NT2/D1 (cell line): ENCODE results near the gene ANTXR1.
"Not testable (repeated sequence)": the region's sequence is repeated elsewhere in the genome, so short reads cannot be mapped to it uniquely, and the experiment has no call there.

ENCODE experiments used
- DNase-seq: peaks from one replicate; pipeline ENCODE4 v3.0.0-alpha.2; 2011; ENCODE audit warnings: low read depth, low spot score
- H3K27me3 ChIP-seq: 2 replicates; pipeline ENCODE4 v1.6.0; 2011; ENCODE audit warnings: mild to moderate bottlenecking; ENCODE audit not compliant: insufficient read length, insufficient read depth
- H3K36me3 ChIP-seq: 2 replicates; pipeline ENCODE4 v1.6.1; 2011; ENCODE audit warnings: mild to moderate bottlenecking, low read length, mixed read lengths; ENCODE audit not compliant: insufficient read depth, insufficient read length
- H3K4me1 ChIP-seq: 2 replicates; pipeline ENCODE4 v1.5.1; 2011; ENCODE audit not compliant: insufficient read depth, insufficient read length
- H3K4me3 ChIP-seq: 2 replicates; pipeline ENCODE4 v1.5.1; 2011; ENCODE audit warnings: low read depth; ENCODE audit not compliant: insufficient read length
- H3K9ac ChIP-seq: 2 replicates; pipeline ENCODE4 v1.6.0; 2011; ENCODE audit warnings: low read depth; ENCODE audit not compliant: insufficient read length
- H3K9me3 ChIP-seq: 2 replicates; pipeline ENCODE4 v1.5.1; 2011; ENCODE audit warnings: mild to moderate bottlenecking, low read length; ENCODE audit not compliant: insufficient read depth
- SUZ12 ChIP-seq: IDR thresholded peaks from 2 replicates; pipeline ENCODE4 v1.6.1; 2011; ENCODE audit not compliant: insufficient read length, insufficient read depth; ENCODE audit errors: extremely low read depth
- YY1 ChIP-seq: IDR thresholded peaks from 2 replicates; pipeline ENCODE4 v1.6.1; 2011; ENCODE audit not compliant: insufficient read length, insufficient read depth
- ZNF274 ChIP-seq: IDR thresholded peaks from 2 replicates; pipeline ENCODE4 v1.6.1; 2011; ENCODE audit warnings: mild to moderate bottlenecking, low read depth, low read length

ANTXR1 gene

DNA sequence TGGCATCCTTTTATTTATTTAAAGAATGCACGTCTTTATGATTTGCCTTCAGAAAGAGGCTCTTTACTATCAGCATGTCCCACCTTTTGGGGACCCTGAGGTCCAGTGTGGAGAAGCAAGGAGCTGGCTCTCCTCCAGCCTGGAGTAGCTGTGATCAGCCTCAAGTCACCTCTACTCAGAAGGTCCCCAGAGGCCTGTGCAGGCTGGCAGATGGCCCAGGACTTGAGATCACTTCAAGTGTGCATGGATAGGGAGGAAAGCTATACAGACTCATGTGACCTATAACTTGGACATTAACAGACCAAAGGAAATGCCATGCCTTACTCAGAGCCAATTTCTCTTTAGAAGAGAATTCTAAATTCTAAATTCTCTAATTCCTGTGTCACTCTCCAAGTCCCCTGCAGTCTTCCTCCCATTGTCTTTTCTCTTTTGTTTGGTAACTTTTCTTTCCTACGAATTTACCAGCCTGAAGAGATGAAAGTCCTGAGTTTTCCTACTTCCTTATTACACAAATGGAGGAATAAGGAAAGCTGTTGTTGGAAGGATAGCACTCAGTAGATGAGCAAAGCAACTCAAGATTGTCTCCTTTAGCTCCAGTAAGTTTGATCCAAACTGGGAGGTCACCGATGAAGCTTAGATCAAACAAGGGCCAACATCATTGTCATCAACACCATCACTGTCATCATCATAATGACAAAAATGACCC lies 210.1 kb downstream of the ANTXR1 start:
- Histone ChIP-seq H3K9me3 (no peaks in the 10 kb centered on the region), H3K27me3 (no peaks in the 10 kb centered on the region), H3K36me3 (no peaks in the 10 kb centered on the region), H3K4me1 (no peaks in the 10 kb centered on the region), H3K4me3 (no peak overlapping the region), H3K9ac (no peak overlapping the region)
- no peak for DNase-seq
- TF ChIP-seq SUZ12 (no peak), ZNF274 (no peak), YY1 (no peak)

DNA sequence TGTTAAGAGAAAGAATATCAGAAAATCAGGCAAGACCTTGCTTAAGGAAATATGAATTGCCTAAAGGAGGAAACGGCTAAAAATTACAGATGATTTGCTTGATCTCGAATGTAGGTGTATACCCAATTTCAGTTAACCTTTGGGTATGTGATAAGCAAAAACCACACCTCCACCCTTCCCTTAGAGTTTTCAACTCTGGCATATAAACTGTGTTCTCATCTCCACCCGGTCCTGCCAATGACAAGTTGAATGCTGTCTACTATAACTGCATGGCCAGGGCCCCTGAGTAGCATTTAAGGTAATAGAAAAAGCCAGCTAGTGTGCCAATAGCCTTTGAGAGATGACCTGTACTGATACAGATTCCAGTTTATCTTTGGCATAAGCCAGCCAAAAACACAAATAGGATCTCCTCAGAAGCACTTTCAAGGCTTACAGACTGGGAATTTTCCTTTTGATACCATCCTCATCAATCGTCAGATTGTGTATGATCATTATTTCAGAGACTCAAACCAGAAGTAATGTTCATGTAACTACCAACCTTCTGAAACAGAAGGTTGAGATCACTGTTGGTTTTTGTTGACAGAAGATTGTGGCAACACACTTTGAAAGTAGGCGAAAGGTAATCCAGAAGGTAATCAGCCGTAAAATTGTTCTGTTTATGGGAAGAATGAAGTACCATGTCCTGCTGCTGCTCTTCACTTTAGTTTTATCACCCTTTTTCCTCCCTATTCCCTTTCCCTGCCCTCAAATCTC lies 211.0 kb downstream of the ANTXR1 start:
- Histone ChIP-seq H3K4me3 (no peak overlapping the region), H3K36me3 (no peaks in the 10 kb centered on the region), H3K9ac (no peak overlapping the region), H3K4me1 (no peaks in the 10 kb centered on the region), H3K9me3 (no peaks in the 10 kb centered on the region), H3K27me3 (no peaks in the 10 kb centered on the region)
- TF ChIP-seq ZNF274: no peak
- no peak for TF ChIP-seq SUZ12
- no peak for TF ChIP-seq YY1
- no peak for DNase-seq

DNA sequence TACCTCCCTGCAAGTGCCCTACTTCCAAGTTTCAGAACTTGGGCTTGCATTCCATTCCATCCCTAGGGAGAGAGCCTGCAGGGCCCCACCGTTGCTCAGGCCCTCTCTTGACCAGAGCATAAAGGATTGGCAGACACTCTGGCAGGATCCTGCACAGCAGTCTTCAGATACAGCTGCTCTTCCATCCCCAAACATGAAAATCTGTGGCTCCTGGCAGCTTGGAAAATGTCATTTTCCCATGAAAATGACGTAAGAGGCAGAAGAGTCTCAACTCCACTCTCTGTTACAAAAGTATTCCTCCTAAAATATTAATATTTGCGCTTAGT lies 211.5 kb downstream of the ANTXR1 start:
- no peak overlapping the region for H3K4me3 ChIP-seq
- H3K9me3 ChIP-seq: no peaks in the 10 kb centered on the region
- no peak for TF ChIP-seq YY1
- TF ChIP-seq ZNF274: no peak
- no peak for TF ChIP-seq SUZ12
- H3K4me1 ChIP-seq: no peaks in the 10 kb centered on the region
- H3K36me3 ChIP-seq: no peaks in the 10 kb centered on the region
- no peaks in the 10 kb centered on the region for H3K27me3 ChIP-seq
- DNase-seq: no peak
- H3K9ac ChIP-seq: no peak overlapping the region

DNA sequence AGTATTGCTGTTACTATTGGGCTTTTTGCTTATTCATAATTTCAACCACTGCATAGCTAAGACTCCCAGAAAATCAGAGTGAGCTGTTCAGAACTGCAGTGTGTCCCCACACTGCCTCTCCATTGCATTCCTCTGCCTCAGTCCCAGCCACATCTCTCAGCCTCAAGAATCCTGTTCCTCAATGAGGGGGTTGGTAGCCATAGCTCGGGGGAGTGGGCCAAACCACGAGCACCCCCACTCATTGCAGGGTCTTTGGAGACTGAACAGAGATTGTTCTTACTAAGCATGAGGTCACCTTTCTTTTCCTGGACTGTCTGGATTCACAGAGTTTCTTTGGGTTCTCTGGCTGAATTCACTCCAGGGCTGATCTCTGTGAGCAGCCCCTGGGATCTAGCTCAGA lies 213.0 kb downstream of the ANTXR1 start:
- Histone ChIP-seq H3K9ac (no peak overlapping the region), H3K4me3 (no peak overlapping the region), H3K27me3 (no peaks in the 10 kb centered on the region), H3K36me3 (no peaks in the 10 kb centered on the region), H3K4me1 (no peaks in the 10 kb centered on the region), H3K9me3 (no peaks in the 10 kb centered on the region)
- no peak for DNase-seq
- TF ChIP-seq ZNF274 (no peak), SUZ12 (no peak), YY1 (no peak)

DNA sequence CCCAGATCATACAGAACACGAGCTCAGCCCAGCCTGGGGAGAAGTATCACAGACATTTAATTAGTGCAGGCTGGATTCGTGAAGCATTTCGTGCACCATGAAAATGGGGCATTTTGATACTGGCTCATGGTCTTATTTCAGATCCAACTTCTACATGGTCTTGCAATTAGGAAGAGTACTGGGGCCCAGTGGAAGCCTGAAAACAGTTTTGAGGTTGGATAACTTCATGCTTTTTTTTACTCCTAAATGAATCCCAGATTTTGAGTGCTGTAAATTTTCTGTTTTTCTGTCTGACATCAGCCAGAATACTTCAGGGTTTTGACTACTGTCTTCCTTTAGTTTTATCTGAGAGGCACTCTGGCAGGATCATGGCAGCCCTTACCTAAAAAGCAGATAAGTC lies 213.9 kb downstream of the ANTXR1 start:
- TF ChIP-seq ZNF274 (no peak), SUZ12 (no peak), YY1 (no peak)
- no peaks in the 10 kb centered on the region for H3K36me3 ChIP-seq
- no peak overlapping the region for H3K4me3 ChIP-seq
- DNase-seq: no peak
- H3K9ac ChIP-seq: no peak overlapping the region
- no peaks in the 10 kb centered on the region for H3K4me1 ChIP-seq
- no peaks in the 10 kb centered on the region for H3K9me3 ChIP-seq
- H3K27me3 ChIP-seq: no peaks in the 10 kb centered on the region

DNA sequence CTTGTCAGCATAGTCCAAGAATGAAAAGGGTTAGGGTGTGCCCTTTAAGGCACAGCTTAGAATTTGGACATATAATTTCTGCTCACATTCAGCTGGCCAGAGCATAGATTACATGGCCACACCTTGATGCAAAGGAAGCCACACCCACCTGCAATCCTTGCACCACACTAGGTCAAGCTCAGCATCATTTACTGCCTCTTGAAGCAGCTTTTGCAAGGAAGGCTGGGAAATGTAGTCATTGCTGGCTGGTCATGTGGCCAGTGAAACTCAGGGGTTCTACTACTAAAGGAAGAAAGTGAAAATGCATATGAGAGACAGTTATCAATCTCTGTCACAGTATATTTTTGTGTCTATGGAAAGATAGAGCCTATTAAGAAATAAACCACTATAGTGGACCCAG lies 214.7 kb downstream of the ANTXR1 start:
- Histone ChIP-seq H3K27me3 (no peaks in the 10 kb centered on the region), H3K4me1 (no peaks in the 10 kb centered on the region), H3K9me3 (no peaks in the 10 kb centered on the region), H3K9ac (no peak overlapping the region), H3K36me3 (no peaks in the 10 kb centered on the region), H3K4me3 (no peak overlapping the region)
- DNase-seq: no peak
- no peak for TF ChIP-seq YY1
- TF ChIP-seq ZNF274: no peak
- no peak for TF ChIP-seq SUZ12

DNA sequence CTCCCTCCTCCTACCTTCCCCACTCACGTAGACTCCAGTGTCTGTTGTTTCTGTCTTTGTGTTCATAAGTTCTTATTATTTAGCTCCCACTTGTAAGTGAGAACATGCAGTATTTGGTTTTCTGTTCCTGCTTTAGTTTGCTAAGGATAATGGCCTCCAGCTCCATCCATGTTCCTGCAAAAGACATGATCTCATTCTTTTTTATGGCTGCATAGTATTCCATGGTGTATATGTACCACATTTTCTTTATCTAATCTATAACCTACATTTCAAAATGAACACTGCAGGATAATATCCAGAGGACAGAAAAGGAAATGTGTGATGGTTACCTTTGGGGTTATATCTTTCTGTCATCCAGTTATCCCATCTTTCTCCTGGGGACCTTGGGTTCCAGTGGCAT lies 218.0 kb downstream of the ANTXR1 start:
- not testable (repeated sequence) for H3K27me3 ChIP-seq, H3K9ac ChIP-seq, DNase-seq, H3K36me3 ChIP-seq, H3K4me3 ChIP-seq, H3K4me1 ChIP-seq, H3K9me3 ChIP-seq
